Daoy (cell line): Measurements from ENCODE around the gene HRCT1. TPM values are rescaled to one million over a fixed set of nuclear protein-coding genes. Genes with fewer than 3 reads are reported as not detected.
"Not testable (repeated sequence)": the region's sequence is repeated elsewhere in the genome, so short reads cannot be mapped to it uniquely, and the experiment has no call there.

ENCODE experiments used
- DNase-seq: peaks from one replicate; pipeline ENCODE4 v3.0.0-alpha.2; 2015; ENCODE audit warnings: low read depth
- total RNA-seq: library from RNA; depleted of rRNA; stranded (reverse); fragments of >200 nt; shearing (Covaris generic); gene quantifications from 2 replicates; pipeline ENCODE4 v1.2.3, GENCODE V29; 2014; rRNA removed

Gene HRCT1
- 1.8 and 3.5 TPM in 2 replicates for total RNA-seq

- DNase-seq, result peak; percentile 98
Measured at GRCh38 chr9:35905912-35906679, at the start of gene HRCT1. TSS of gene HRCT1 (plus strand) at chr9:35906202. CDS start at chr9:35906288, 86 bp downstream.

- no peak for DNase-seq
Measured at GRCh38 chr9:35856206-35856605, 49.8 kb upstream of the HRCT1 start.

GRCh38 chr9:35856882-35857281 is 49.1 kb upstream of the HRCT1 start:
- DNase-seq, result no peak

- DNase-seq, result no peak
Measured at GRCh38 chr9:35858458-35858857, 47.5 kb upstream of the HRCT1 start.

GRCh38 chr9:35859310-35859989 is 46.6 kb upstream of the HRCT1 start:
- peak; percentile 61 for DNase-seq

- no peak for DNase-seq
Measured at GRCh38 chr9:35859990-35860339, 46.0 kb upstream of the HRCT1 start.

GRCh38 chr9:35861161-35861897 is 44.7 kb upstream of the HRCT1 start:
- no peak for DNase-seq

- DNase-seq, result no peak
Measured at GRCh38 chr9:35862328-35862727, 43.7 kb upstream of the HRCT1 start.

GRCh38 chr9:35863583-35863982 is 42.4 kb upstream of the HRCT1 start:
- no peak for DNase-seq

GRCh38 chr9:35864695-35865255 is 41.2 kb upstream of the HRCT1 start:
- no peak for DNase-seq

- no peak for DNase-seq
Measured at GRCh38 chr9:35867538-35867937, 38.5 kb upstream of the HRCT1 start.

GRCh38 chr9:35868933-35869332 is 37.1 kb upstream of the HRCT1 start:
- DNase-seq, result no peak

- no peak for DNase-seq
Measured at GRCh38 chr9:35869621-35870216, 36.3 kb upstream of the HRCT1 start.

- DNase-seq, result no peak
Measured at GRCh38 chr9:35870351-35870923, 35.6 kb upstream of the HRCT1 start, which contains the start of gene OR13J1. TSS of gene OR13J1 (minus strand) at chr9:35870401. CDS start at chr9:35870401, 0 bp downstream.

- peak; percentile 30 for DNase-seq
Measured at GRCh38 chr9:35871545-35871944, 34.5 kb upstream of the HRCT1 start.

GRCh38 chr9:35872505-35872904 is 33.5 kb upstream of the HRCT1 start:
- DNase-seq, result no peak

- DNase-seq, result peak; percentile 79
Measured at GRCh38 chr9:35882263-35882848, 23.6 kb upstream of the HRCT1 start.

GRCh38 chr9:35882996-35883395 is 23.0 kb upstream of the HRCT1 start:
- DNase-seq, result no peak

GRCh38 chr9:35884908-35885307 is 21.1 kb upstream of the HRCT1 start:
- DNase-seq, result not testable (repeated sequence)

- DNase-seq, result no peak
Measured at GRCh38 chr9:35891646-35892045, 14.4 kb upstream of the HRCT1 start.

- DNase-seq, result no peak
Measured at GRCh38 chr9:35892051-35892450, 14.0 kb upstream of the HRCT1 start.
